ENCODE measurements around the gene WDR91.
"Not testable (repeated sequence)": the region's sequence is repeated elsewhere in the genome, so short reads cannot be mapped to it uniquely, and the experiment has no call there.

The WDR91 gene

DNA sequence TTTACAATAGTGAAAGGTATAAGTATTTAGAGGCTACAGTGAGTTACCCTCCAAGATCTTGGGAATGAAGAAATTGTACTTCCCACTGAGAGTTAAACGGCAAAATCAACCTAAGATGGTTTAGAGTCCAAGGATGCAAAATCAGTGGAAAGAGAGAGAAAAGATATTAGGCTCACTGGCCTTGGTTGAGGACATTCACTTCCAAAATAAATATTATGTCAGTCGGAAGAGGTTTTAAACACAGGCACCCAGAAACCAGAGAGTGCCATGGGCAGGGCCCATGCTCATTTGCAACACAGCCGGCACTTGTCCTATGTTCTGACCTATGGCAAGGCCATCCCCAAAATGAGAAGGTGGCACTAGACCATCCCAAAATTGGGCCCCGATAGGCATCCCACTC lies 3.9 kb upstream of the WDR91 start:
- TF ChIP-seq, protein P1, sequence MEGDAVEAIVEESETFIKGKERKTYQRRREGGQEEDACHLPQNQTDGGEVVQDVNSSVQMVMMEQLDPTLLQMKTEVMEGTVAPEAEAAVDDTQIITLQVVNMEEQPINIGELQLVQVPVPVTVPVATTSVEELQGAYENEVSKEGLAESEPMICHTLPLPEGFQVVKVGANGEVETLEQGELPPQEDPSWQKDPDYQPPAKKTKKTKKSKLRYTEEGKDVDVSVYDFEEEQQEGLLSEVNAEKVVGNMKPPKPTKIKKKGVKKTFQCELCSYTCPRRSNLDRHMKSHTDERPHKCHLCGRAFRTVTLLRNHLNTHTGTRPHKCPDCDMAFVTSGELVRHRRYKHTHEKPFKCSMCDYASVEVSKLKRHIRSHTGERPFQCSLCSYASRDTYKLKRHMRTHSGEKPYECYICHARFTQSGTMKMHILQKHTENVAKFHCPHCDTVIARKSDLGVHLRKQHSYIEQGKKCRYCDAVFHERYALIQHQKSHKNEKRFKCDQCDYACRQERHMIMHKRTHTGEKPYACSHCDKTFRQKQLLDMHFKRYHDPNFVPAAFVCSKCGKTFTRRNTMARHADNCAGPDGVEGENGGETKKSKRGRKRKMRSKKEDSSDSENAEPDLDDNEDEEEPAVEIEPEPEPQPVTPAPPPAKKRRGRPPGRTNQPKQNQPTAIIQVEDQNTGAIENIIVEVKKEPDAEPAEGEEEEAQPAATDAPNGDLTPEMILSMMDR (conservative IDR thresholded peaks at IDR 0.05; ENCODE audit: low read depth, low read length), result no peak
- DNase-seq (ENCODE audit: low read depth), result no peak
- no peak overlapping the region for H3K4me3 ChIP-seq (ENCODE audit: low read length)

DNA sequence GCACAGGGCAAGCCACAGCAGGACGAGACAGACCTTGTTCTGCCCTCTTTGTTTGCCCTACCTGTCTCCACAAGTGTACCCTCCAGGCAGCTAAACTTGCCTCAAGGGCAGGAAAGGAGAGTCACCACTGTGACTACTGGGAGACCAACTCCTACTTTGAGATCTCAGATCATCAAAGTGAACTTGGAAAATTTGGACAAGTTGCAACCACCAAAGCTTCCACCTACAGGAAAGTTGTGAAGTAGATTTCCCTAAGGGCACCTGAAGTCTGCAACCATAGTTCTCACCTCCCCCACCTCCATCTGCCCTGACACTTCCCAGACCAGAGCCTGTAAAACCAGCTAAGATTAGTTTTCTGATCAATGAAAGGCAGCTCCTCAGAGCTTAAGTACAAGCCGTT lies 2.5 kb upstream of the WDR91 start:
- no peak for DNase-seq (ENCODE audit: low read depth)
- no peak overlapping the region for H3K4me3 ChIP-seq (ENCODE audit: low read length)
- TF ChIP-seq, protein P1 (conservative IDR thresholded peaks at IDR 0.05; ENCODE audit: low read depth, low read length), result no peak

DNA sequence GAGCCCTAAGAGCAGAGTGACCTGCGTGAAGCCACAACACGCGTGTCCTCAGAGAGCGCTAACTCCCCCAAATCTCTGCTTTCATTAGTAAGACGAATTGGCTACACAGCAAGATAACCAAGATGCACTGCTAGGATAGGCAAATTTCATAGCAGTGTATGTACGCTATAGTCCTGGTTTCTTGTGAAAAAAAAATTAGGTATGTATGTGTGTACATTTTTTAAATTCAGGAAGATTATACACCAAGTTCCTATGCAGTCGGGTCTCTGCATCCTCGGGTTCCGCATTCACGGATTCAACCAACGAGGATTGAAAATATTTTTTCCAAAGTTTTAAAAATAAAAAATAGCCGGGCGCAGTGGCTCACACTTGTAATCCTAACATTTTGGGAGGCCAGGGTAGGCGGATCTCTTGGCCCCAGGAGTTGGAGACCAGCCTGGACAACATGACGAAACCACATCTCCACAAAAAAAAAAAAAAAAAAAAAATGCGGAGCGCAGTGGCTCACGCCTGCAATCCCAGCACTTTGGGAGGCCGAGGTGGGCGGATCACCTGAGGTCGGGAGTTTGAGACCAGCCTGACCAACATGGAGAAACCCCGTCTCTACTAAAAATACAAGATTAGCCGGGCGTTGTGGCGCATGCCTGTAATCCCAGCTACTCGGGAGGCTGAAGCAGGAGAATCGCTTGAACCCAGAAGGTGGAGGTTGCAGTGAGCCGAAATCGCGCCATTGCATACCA lies 790 bp upstream of the WDR91 start:
- H3K4me3 ChIP-seq (ENCODE audit: low read length), result peak overlapping the region; percentile 81
- not testable (repeated sequence) for DNase-seq (ENCODE audit: low read depth)

DNA sequence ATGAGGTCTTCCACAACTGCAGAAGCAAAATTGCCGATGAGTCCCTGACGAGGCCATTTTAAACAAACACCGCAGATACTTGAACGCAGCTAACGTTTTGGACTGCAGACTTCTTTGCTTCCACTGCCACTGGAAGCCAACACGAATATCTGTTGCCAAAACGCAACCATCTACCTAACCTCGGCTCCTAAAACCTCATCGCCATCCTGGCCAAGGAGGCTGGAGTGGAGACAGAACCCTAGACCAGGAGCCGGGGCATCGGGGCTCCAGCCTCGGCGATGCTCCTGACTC lies 493 bp downstream of the WDR91 start:
- TF ChIP-seq, protein P1 (conservative IDR thresholded peaks at IDR 0.05; ENCODE audit: low read depth, low read length), result no peak
- DNase-seq (ENCODE audit: low read depth), result no peak
- H3K4me3 ChIP-seq (ENCODE audit: low read length), result peak overlapping the region; percentile 83

DNA sequence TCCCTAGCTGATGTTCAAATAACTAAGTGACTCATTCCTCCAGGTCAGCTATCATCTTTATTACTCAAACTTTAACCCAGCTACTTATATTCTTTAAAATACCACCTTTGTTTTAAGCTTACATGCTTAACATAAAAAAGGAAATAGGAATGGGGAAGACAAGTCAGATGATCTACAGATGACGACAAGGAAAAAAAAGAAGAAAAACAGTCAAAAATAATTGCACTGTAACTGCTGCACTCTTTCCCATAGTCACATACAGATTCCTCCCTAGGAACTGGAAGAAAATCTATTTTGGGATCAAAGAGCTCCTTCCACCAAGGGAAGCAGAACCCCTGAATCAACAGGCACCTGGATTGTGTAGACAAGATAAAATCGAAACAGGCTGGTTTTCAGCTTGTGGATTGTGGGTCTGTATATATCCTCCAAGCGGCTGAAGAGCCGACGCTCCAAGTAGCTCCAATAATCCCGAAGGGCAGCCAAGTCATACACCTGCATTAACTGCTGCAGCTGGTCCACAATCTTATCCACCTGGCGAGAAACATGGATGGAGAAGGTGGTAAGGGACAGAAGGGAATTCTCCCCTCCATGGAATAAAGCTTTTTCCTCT lies 2.0 kb downstream of the WDR91 start:
- TF ChIP-seq, protein P1 (conservative IDR thresholded peaks at IDR 0.05; ENCODE audit: low read depth, low read length), result no peak
- DNase-seq (ENCODE audit: low read depth), result no peak
- no peak overlapping the region for H3K4me3 ChIP-seq (ENCODE audit: low read length)

DNA sequence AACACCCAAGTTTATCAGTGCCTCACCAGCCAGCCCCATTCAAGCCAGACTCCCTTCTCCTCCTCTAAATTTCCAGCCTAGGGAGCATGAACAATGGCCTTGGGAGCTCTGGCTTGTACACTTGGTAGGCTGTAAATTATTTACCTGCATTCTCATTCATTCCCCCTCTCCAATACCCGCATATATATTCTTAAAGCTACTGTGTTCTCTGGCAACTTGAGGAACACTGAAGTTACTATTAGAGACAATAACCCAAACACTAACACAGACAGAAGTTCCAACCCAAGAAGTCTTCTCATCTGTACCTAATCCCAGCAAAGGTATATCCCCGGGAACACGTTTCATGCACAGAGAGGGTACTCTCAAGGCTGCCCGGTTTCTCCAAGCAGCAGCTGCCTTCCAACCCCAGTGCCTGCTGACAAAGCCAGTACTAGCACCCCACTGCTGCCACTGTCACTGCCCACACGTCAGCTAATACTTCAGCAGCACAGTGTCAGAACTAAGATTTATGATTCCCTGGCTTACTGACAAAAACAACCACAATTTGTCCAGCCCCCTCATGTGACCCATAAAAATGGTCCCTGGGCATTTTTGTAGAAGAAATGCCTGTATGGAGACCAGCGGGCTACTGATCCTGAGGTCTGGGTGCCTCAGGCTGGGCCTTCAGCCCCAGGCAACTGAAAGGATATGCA lies 3.1 kb downstream of the WDR91 start:
- DNase-seq (ENCODE audit: low read depth), result no peak
- TF ChIP-seq, protein P1 (conservative IDR thresholded peaks at IDR 0.05; ENCODE audit: low read depth, low read length), result no peak
- no peak overlapping the region for H3K4me3 ChIP-seq (ENCODE audit: low read length)

DNA sequence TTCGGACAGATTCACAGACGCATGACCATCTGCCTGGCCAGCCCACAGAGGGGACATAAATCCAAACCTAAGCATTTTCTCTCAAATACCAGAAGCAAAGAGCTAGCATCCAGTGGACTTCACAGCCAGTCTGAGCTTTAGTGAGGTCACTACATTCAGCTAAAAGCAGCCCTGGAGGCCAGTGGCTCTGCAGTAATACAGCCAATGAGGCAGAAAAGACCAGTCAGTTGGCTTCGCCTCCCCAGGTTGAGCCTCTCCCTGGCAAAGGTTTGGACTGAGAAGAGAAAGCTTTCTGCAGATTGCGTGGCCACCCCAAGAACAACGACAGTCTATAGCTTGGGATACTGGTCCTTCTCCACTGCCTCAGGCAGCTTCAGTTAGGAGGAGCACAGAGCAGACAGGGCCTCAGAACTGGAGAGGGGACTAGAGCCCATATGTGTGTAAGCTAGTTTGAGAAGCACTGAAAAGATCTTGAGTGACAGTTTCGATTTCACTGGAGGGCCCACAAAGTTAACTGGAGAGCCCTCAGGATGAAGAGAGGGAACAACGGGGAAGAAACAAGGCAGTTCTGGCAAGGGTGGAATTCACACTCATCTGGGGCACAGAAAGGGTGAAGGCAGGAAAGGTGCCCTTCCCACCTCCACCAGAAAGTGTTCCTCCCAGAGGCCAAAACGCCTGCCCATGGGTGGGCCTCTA lies 3.8 kb downstream of the WDR91 start:
- no peak for DNase-seq (ENCODE audit: low read depth)
- H3K4me3 ChIP-seq (ENCODE audit: low read length), result no peak overlapping the region
- TF ChIP-seq, protein P1 (conservative IDR thresholded peaks at IDR 0.05; ENCODE audit: low read depth, low read length), result no peak

Measured in retinal pigment epithelial cell (primary cell).